Measurements from ENCODE around the gene TERT.

Gene TERT

GRCh38 chr5:1315709-1316587 is 21.1 kb upstream of the TERT start:
- peak; percentile 94 for DNase-seq (ENCODE audit: low read depth)
- TF ChIP-seq CTCF (IDR thresholded peaks at IDR 0.05; ENCODE audit: insufficient read depth, low read depth, low read length, missing control alignments), result no peak
- H3K4me3 ChIP-seq (ENCODE audit: low read depth, low read length), result peak overlapping the region; percentile 17

GRCh38 chr5:1315018-1315708 is 20.3 kb upstream of the TERT start:
- no peak for TF ChIP-seq CTCF (IDR thresholded peaks at IDR 0.05; ENCODE audit: insufficient read depth, low read depth, low read length, missing control alignments)
- H3K4me3 ChIP-seq (ENCODE audit: low read depth, low read length), result peak overlapping the region; percentile 7; the same call in 1 of the 2 replicates
- DNase-seq (ENCODE audit: low read depth), result no peak

- H3K4me3 ChIP-seq (ENCODE audit: low read depth, low read length), result no peak overlapping the region
- TF ChIP-seq CTCF (IDR thresholded peaks at IDR 0.05; ENCODE audit: insufficient read depth, low read depth, low read length, missing control alignments), result no peak
- DNase-seq (ENCODE audit: low read depth), result no peak
These were observed 19.7 kb upstream of the TERT start for GRCh38 chr5:1314564-1314982.

- peak; percentile 98 for DNase-seq (ENCODE audit: low read depth)
- no peak overlapping the region for H3K4me3 ChIP-seq (ENCODE audit: low read depth, low read length)
- TF ChIP-seq CTCF (IDR thresholded peaks at IDR 0.05; ENCODE audit: insufficient read depth, low read depth, low read length, missing control alignments), result no peak
These were observed 18.3 kb upstream of the TERT start for GRCh38 chr5:1312993-1313833.

- no peak for DNase-seq (ENCODE audit: low read depth)
- TF ChIP-seq CTCF (IDR thresholded peaks at IDR 0.05; ENCODE audit: insufficient read depth, low read depth, low read length, missing control alignments), result no peak
These were observed 17.3 kb upstream of the TERT start for GRCh38 chr5:1312206-1312605.

GRCh38 chr5:1311439-1312055 is 16.7 kb upstream of the TERT start:
- TF ChIP-seq CTCF (IDR thresholded peaks at IDR 0.05; ENCODE audit: insufficient read depth, low read depth, low read length, missing control alignments), result no peak
- no peak for DNase-seq (ENCODE audit: low read depth)
- no peak overlapping the region for H3K4me3 ChIP-seq (ENCODE audit: low read depth, low read length)

More at GRCh38 chr5:1312206-1312605, 17.3 kb upstream of the TERT start:
- H3K4me3 ChIP-seq (ENCODE audit: low read depth, low read length), result no peak overlapping the region

Measured in GM12865 (cell line).